ENCODE data around the gene MEIS3.
"Not testable (repeated sequence)": the region's sequence is repeated elsewhere in the genome, so short reads cannot be mapped to it uniquely, and the experiment has no call there.

Gene MEIS3

GRCh38 chr19:47417107-47417745, 2.1 kb downstream of the MEIS3 start:
- peaks cover 49% of the 10 kb centered on the region for H3K4me1 Mint-ChIP-seq
- peaks cover 80% of the 10 kb centered on the region for H3K27me3 Mint-ChIP-seq (ENCODE audit: low read depth, poor library complexity)
- peak; percentile 29 for DNase-seq
- H3K9me3 Mint-ChIP-seq = no peaks in the 10 kb centered on the region
- no peak for TF ChIP-seq CTCF (IDR thresholded peaks at IDR 0.05)
- peaks cover 27% of the 10 kb centered on the region for H3K36me3 Mint-ChIP-seq (ENCODE audit: low read depth)
- H3K27ac Mint-ChIP-seq = no peak overlapping the region
- peak overlapping the region; percentile 89 for H3K4me3 Mint-ChIP-seq

GRCh38 chr19:47416643-47416985, 2.7 kb downstream of the MEIS3 start:
- H3K27me3 Mint-ChIP-seq (ENCODE audit: low read depth, poor library complexity) = peaks cover 79% of the 10 kb centered on the region
- peaks cover 27% of the 10 kb centered on the region for H3K36me3 Mint-ChIP-seq (ENCODE audit: low read depth)
- DNase-seq = no peak
- H3K4me1 Mint-ChIP-seq = peaks cover 43% of the 10 kb centered on the region
- no peak for TF ChIP-seq CTCF (IDR thresholded peaks at IDR 0.05)
- H3K27ac Mint-ChIP-seq = no peak overlapping the region
- H3K9me3 Mint-ChIP-seq = no peaks in the 10 kb centered on the region
- peak overlapping the region; percentile 89 for H3K4me3 Mint-ChIP-seq

GRCh38 chr19:47415953-47416642, 3.2 kb downstream of the MEIS3 start:
- Mint-ChIP-seq H3K9me3 (no peaks in the 10 kb centered on the region), H3K4me3 (no peak overlapping the region), H3K27me3 (ENCODE audit: low read depth, poor library complexity) (peaks cover 74% of the 10 kb centered on the region), H3K36me3 (ENCODE audit: low read depth) (peaks cover 27% of the 10 kb centered on the region), H3K4me1 (peaks cover 38% of the 10 kb centered on the region), H3K27ac (no peak overlapping the region)
- DNase-seq = no peak
- no peak for TF ChIP-seq CTCF (IDR thresholded peaks at IDR 0.05)

GRCh38 chr19:47414469-47414868, 4.9 kb downstream of the MEIS3 start:
- H3K36me3 Mint-ChIP-seq (ENCODE audit: low read depth) = peaks cover 27% of the 10 kb centered on the region
- DNase-seq = peak; percentile 46
- no peaks in the 10 kb centered on the region for H3K9me3 Mint-ChIP-seq
- H3K4me1 Mint-ChIP-seq = peaks cover 22% of the 10 kb centered on the region
- H3K27me3 Mint-ChIP-seq (ENCODE audit: low read depth, poor library complexity) = peaks cover 59% of the 10 kb centered on the region
- no peak overlapping the region for H3K27ac Mint-ChIP-seq
- TF ChIP-seq CTCF (IDR thresholded peaks at IDR 0.05) = no peak
- H3K4me3 Mint-ChIP-seq = no peak overlapping the region

GRCh38 chr19:47413941-47414340, 5.4 kb downstream of the MEIS3 start:
- Mint-ChIP-seq H3K36me3 (ENCODE audit: low read depth) (peaks cover 31% of the 10 kb centered on the region), H3K27ac (no peak overlapping the region), H3K4me1 (peaks cover 21% of the 10 kb centered on the region), H3K9me3 (no peaks in the 10 kb centered on the region), H3K4me3 (no peak overlapping the region), H3K27me3 (ENCODE audit: low read depth, poor library complexity) (peaks cover 61% of the 10 kb centered on the region)
- TF ChIP-seq CTCF (IDR thresholded peaks at IDR 0.05) = no peak
- DNase-seq = no peak

GRCh38 chr19:47411696-47412095, 7.6 kb downstream of the MEIS3 start:
- H3K36me3 Mint-ChIP-seq (ENCODE audit: low read depth) = peaks cover 40% of the 10 kb centered on the region
- H3K9me3 Mint-ChIP-seq, H3K4me1 Mint-ChIP-seq, H3K27ac Mint-ChIP-seq, DNase-seq, H3K4me3 Mint-ChIP-seq: not testable (repeated sequence)
- peaks cover 60% of the 10 kb centered on the region for H3K27me3 Mint-ChIP-seq (ENCODE audit: low read depth, poor library complexity)

All from nephron progenitor cell (in vitro differentiated cells).